HG02678 (cell line): ENCODE measurements around the gene TP53.
A peak's percentile ranks its signal among the peaks of the same experiment; 100 is the strongest.
"Not testable (repeated sequence)": the region's sequence is repeated elsewhere in the genome, so short reads cannot be mapped to it uniquely, and the experiment has no call there.

Source experiments
- ATAC-seq: cut with Tn5 transposase; IDR thresholded peaks from one replicate; pipeline ENCODE4 v1.9.1; 2021; ENCODE audit warnings: mild to moderate bottlenecking, moderate library complexity; ENCODE audit not compliant: unreplicated experiment

The TP53 gene

GRCh38 chr17:7633093-7633492 is 54.2 kb downstream of the TP53 start:
- no peak for ATAC-seq

GRCh38 chr17:7632492-7632894 is 54.8 kb downstream of the TP53 start:
- no peak for ATAC-seq

GRCh38 chr17:7631398-7632380 is 55.6 kb downstream of the TP53 start:
- no peak for ATAC-seq

GRCh38 chr17:7629939-7630571 is 57.2 kb downstream of the TP53 start, which contains the start of gene SHBG:
TSS of gene SHBG (plus strand) at chr17:7630135. CDS start at chr17:7630173, 38 bp downstream.
- no peak for ATAC-seq

- ATAC-seq: peak; percentile 90
These were observed 59.8 kb downstream of the TP53 start, which contains the start of gene SAT2 for GRCh38 chr17:7627250-7628121. TSS of gene SAT2 (minus strand) at chr17:7627821. CDS start at chr17:7627635, 186 bp downstream.

- no peak for ATAC-seq
These were observed 60.4 kb downstream of the TP53 start for GRCh38 chr17:7626956-7627249.

- ATAC-seq: no peak
These were observed 61.0 kb downstream of the TP53 start for GRCh38 chr17:7626307-7626706.

GRCh38 chr17:7625749-7626148 is 61.5 kb downstream of the TP53 start:
- ATAC-seq: not testable (repeated sequence)

- ATAC-seq: no peak
These were observed 63.6 kb downstream of the TP53 start for GRCh38 chr17:7623661-7624060.

GRCh38 chr17:7620835-7621234 is 66.5 kb downstream of the TP53 start:
- no peak for ATAC-seq

- no peak for ATAC-seq
These were observed 68.7 kb downstream of the TP53 start for GRCh38 chr17:7618608-7619007.
